Measurements from ENCODE around the gene CNOT6L.

DNA sequence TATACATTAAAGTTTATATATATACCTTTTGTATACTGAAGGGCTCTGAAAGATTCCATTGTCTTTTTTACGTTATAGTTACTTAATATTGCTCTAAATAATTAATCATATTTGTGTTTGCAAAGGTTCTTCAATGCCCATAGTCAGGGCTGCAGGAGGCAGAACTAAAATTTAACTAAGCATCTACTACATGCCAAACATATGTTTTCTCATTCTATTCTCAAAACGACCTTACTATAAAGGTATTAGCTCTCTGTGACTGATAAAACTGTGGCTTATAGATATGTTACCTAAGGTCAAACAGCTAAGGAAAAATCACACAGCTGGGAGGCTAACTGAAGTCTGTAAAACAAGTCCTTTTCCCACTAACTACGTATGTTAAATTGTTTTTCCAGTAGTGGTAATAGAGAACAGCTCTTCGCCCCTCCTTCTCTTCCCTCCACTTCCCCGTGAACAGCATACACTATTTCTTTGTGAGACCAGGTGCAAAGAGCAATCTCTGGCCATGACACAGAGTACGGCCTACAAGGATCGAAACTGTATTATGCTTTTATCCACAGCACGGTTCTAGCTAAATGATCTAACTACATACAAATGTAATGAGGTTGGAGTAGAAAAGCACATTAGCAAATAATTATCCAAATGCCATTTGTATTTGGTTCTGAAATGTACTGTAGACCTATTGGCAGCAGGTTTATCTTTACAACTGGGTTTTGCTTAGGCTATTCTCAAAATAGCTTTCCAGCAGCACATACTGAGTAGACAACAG is 1.7 kb downstream of the CNOT6L start:
- peak in 1 of 3 donors; percentile 14 for TF ChIP-seq POLR2AphosphoS5 (IDR thresholded peaks at IDR 0.05)
- TF ChIP-seq, protein P1, sequence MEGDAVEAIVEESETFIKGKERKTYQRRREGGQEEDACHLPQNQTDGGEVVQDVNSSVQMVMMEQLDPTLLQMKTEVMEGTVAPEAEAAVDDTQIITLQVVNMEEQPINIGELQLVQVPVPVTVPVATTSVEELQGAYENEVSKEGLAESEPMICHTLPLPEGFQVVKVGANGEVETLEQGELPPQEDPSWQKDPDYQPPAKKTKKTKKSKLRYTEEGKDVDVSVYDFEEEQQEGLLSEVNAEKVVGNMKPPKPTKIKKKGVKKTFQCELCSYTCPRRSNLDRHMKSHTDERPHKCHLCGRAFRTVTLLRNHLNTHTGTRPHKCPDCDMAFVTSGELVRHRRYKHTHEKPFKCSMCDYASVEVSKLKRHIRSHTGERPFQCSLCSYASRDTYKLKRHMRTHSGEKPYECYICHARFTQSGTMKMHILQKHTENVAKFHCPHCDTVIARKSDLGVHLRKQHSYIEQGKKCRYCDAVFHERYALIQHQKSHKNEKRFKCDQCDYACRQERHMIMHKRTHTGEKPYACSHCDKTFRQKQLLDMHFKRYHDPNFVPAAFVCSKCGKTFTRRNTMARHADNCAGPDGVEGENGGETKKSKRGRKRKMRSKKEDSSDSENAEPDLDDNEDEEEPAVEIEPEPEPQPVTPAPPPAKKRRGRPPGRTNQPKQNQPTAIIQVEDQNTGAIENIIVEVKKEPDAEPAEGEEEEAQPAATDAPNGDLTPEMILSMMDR (IDR thresholded peaks at IDR 0.05 in 8 of 11, conservative IDR thresholded peaks at IDR 0.05 in 3 of 11): no peak

Data from spleen (tissue), 7 donors.